Natural killer cell (primary cell): ENCODE data around the gene THSD4. TPM values are rescaled to one million over a fixed set of nuclear protein-coding genes. Genes with fewer than 3 reads are reported as not detected.

Experiments used
- ATAC-seq, 3 donors: fragments of 150-1000 bp in 2 of 3; fragments of 200-7000 bp in 1 of 3; cut with Tn5 transposase; 1 replicate in 1 of 3; 2 replicates in 2 of 3; pipeline ENCODE4 v1.10.0; 2021; ENCODE audit warnings: mild to moderate bottlenecking in 2 of 3, moderate library complexity in 2 of 3
- DNase-seq, 2 donors: peaks; one replicate each; pipeline versions ENCODE4 v3.0.0 to v3.0.0-alpha.2; 2013 to 2021; ENCODE audit warnings: mixed read lengths in 1 of 2
- H3K27ac ChIP-seq: one replicate; pipeline ENCODE4 v1.5.1; 2013; ENCODE audit warnings: mild to moderate bottlenecking, low read length
- H3K27me3 ChIP-seq: one replicate; pipeline ENCODE4 v1.6.1; 2013; ENCODE audit warnings: low read length; ENCODE audit not compliant: control insufficient read depth, insufficient read depth
- H3K36me3 ChIP-seq: one replicate; pipeline ENCODE4 v1.6.1; 2013; ENCODE audit warnings: low read length; ENCODE audit not compliant: control insufficient read depth, insufficient read depth
- H3K4me1 ChIP-seq: one replicate; pipeline ENCODE4 v1.6.1; 2013; ENCODE audit warnings: low read length; ENCODE audit not compliant: control insufficient read depth, insufficient read depth
- H3K4me3 ChIP-seq: one replicate; pipeline ENCODE4 v1.5.1; 2013; ENCODE audit warnings: low read length
- H3K9me3 ChIP-seq: one replicate; pipeline ENCODE4 v1.6.1; 2013; ENCODE audit warnings: low read length; ENCODE audit not compliant: control insufficient read depth, insufficient read depth
- H3K27ac Mint-ChIP-seq, 2 donors: one replicate each; pipeline ENCODE4 v1.8.0; 2022; ENCODE audit warnings: mild to moderate bottlenecking in 2 of 2, mixed read lengths in 2 of 2, moderate library complexity in 1 of 2
- H3K27me3 Mint-ChIP-seq, 2 donors: one replicate each; pipeline ENCODE4 v1.8.0; 2022; ENCODE audit warnings: low read depth in 2 of 2, mixed read lengths in 2 of 2
- H3K36me3 Mint-ChIP-seq: one replicate; pipeline ENCODE4 v1.8.0; 2022; ENCODE audit warnings: mixed read lengths
- H3K4me1 Mint-ChIP-seq, 2 donors: one replicate each; pipeline ENCODE4 v1.8.0; 2022; ENCODE audit warnings: mixed read lengths in 2 of 2
- H3K4me3 Mint-ChIP-seq: one replicate; pipeline ENCODE4 v1.8.0; 2022; ENCODE audit warnings: mild to moderate bottlenecking, moderate library complexity, mixed read lengths
- H3K9me3 Mint-ChIP-seq, 2 donors: one replicate each; pipeline ENCODE4 v1.8.0; 2022; ENCODE audit warnings: mixed read lengths in 2 of 2
- WGBS: methylation state at CpG from one replicate; pipeline ENCODE4 v1.1.7; 2013; ENCODE audit warnings: missing lambda C conversion rate; ENCODE audit not compliant: insufficient coverage; 5-methylcytosine and 5-hydroxymethylcytosine counted together
- intact Hi-C: fragments of 100-400 bp; cut with micrococcal nuclease; formaldehyde crosslinking; loops from one replicate; pipeline ENCODE4 v1.14.2; 2022
- total RNA-seq, 4 donors: library from RNA; stranded (reverse); fragments of 120-200 nt in 1 of 4; gene quantifications; one replicate each; pipeline versions ENCODE4 v1.2.3 to v1.2.4, GENCODE V29; 2013 to 2022
- TF ChIP-seq, protein P1 (sequence below): fragments of 200-600 bp; IDR thresholded peaks from one replicate; pipeline ENCODE4 v1.8.0; 2022; ENCODE audit warnings: antibody characterized with exemption

The THSD4 gene
- total RNA-seq, 3 donors from 2014 or later (not counting 1 experiment from before 2014, with no cell fraction given), result not detected

DNA sequence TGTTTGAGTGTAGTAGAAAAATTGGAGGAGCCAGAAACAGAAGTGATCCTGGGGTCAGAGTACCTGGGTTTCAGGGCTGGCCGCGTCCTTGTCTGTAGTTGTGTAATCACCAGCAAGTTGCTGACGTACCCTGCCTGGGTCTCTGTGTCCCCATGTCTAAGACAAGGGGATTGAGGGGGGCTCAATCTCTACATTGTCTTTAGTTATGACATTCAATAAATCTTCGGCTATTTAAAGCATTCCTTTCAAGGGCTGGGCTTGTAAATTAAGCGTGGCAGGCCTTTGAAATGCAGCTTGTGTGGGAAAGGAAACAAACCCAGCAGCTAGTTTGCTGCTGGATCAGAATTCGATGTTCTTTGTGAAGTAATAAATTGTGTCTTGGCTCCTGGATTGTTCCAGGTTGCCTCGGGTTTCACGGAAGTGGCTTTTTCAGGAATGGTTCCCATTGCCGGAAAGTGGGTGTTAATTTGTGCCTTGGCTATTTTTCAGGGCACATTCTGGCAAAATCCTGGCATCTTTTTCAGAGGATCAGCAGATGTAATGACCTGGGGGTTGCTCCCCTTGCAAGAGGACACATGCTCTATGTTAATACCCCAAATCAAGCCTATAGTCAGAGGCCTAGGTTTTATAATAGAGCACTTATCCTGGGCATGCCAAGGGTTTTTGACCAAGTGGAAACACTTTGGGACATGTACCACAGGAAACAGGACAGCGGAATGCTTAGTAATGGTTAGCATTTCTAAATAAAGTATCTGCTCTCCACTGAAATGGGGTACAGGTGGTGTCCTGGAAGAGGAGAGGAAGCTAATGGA lies 400.3 kb downstream of the THSD4 start:
- Histone ChIP-seq H3K27me3 (peaks cover 8% of the 10 kb centered on the region), H3K9me3 (no peaks in the 10 kb centered on the region), H3K4me3 (no peak overlapping the region), H3K4me1 (no peaks in the 10 kb centered on the region), H3K27ac (no peak overlapping the region), H3K36me3 (no peaks in the 10 kb centered on the region)
- H3K9me3 Mint-ChIP-seq, result no peaks in the 10 kb centered on the region
- H3K4me1 Mint-ChIP-seq, result no peaks in the 10 kb centered on the region
- DNase-seq (no peak), ATAC-seq (no peak)
- TF ChIP-seq, protein P1, sequence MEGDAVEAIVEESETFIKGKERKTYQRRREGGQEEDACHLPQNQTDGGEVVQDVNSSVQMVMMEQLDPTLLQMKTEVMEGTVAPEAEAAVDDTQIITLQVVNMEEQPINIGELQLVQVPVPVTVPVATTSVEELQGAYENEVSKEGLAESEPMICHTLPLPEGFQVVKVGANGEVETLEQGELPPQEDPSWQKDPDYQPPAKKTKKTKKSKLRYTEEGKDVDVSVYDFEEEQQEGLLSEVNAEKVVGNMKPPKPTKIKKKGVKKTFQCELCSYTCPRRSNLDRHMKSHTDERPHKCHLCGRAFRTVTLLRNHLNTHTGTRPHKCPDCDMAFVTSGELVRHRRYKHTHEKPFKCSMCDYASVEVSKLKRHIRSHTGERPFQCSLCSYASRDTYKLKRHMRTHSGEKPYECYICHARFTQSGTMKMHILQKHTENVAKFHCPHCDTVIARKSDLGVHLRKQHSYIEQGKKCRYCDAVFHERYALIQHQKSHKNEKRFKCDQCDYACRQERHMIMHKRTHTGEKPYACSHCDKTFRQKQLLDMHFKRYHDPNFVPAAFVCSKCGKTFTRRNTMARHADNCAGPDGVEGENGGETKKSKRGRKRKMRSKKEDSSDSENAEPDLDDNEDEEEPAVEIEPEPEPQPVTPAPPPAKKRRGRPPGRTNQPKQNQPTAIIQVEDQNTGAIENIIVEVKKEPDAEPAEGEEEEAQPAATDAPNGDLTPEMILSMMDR, result no peak
- no peak overlapping the region for H3K4me3 Mint-ChIP-seq
- WGBS, result 63% methylated on average over 10 of the region's 10 CpGs
- H3K27ac Mint-ChIP-seq, result no peak overlapping the region
- no peaks in the 10 kb centered on the region for H3K36me3 Mint-ChIP-seq
- intact Hi-C loops, result no loop called here
- peaks cover 20 to 30% of the 10 kb centered on the region in 2 donors for H3K27me3 Mint-ChIP-seq

DNA sequence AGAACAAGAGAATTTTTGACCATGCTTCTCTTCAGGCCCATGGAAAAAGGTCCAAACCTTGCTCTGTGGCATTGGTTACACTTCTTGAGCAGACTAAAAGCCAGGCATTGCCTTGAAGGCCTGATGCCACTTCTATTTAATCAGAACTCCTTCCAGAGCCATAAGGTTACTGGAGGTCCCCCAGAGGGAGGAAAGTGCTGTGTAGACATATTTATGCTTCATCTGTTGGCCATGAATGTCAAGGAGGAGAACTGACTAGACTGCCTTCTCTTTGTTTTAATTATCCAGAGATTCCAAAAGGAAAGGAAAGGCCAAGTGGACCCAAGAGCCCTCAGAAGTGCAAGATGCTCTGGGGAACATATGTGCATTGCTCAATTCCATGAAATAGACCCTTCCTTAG lies 402.5 kb downstream of the THSD4 start:
- no peak for ATAC-seq
- H3K36me3 Mint-ChIP-seq, result no peaks in the 10 kb centered on the region
- no peak for DNase-seq
- Histone ChIP-seq H3K9me3 (no peaks in the 10 kb centered on the region), H3K36me3 (no peaks in the 10 kb centered on the region), H3K4me3 (no peak overlapping the region), H3K27ac (no peak overlapping the region), H3K27me3 (peaks cover 8% of the 10 kb centered on the region), H3K4me1 (no peaks in the 10 kb centered on the region)
- TF ChIP-seq, protein P1, result no peak
- no peaks in the 10 kb centered on the region for H3K9me3 Mint-ChIP-seq
- peaks cover 19 to 30% of the 10 kb centered on the region in 2 donors for H3K27me3 Mint-ChIP-seq
- intact Hi-C loops, result no loop called here
- H3K4me1 Mint-ChIP-seq, result no peaks in the 10 kb centered on the region
- H3K27ac Mint-ChIP-seq, result no peak overlapping the region
- no peak overlapping the region for H3K4me3 Mint-ChIP-seq

DNA sequence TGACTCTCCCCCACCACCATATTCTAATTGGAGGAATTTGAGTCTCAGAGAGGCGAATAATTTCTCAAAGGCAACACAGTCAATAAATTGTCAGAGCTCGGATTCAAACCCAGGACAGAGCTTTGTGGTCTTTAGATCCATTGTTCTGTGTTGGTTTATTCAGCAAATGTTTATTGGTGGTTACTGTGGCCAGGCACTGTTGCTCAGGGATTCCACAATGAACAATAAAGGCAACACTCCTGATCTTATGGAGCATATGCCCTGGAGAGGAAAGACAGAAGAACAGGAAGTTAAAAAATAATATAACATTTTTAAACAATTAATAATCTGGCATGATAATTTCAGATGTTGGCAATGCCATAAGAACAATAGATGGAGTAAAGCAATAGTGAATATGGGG lies 403.4 kb downstream of the THSD4 start:
- intact Hi-C loops, result no loop called here
- TF ChIP-seq, protein P1, result no peak
- Histone ChIP-seq H3K4me1 (no peaks in the 10 kb centered on the region), H3K27ac (no peak overlapping the region), H3K27me3 (peaks cover 8% of the 10 kb centered on the region), H3K36me3 (no peaks in the 10 kb centered on the region), H3K4me3 (no peak overlapping the region), H3K9me3 (no peaks in the 10 kb centered on the region)
- no peak for ATAC-seq
- Mint-ChIP-seq H3K27me3 (peaks cover 19 to 33% of the 10 kb centered on the region in 2 donors), H3K4me1 (no peaks in the 10 kb centered on the region), H3K36me3 (no peaks in the 10 kb centered on the region), H3K9me3 (no peaks in the 10 kb centered on the region), H3K4me3 (no peak overlapping the region), H3K27ac (no peak overlapping the region)
- DNase-seq, result no peak
- WGBS, result 80% methylated on average over 2 of the region's 2 CpGs
